ENCODE data around the gene ARHGAP24.

GRCh38 chr4:85937507-85937906, 462.6 kb downstream of the ARHGAP24 start:
- no peak for TF ChIP-seq CTCF (IDR thresholded peaks at IDR 0.05)
- no peak for TF ChIP-seq EZH2 (IDR thresholded peaks at IDR 0.05; ENCODE audit: borderline replicate concordance, insufficient read depth, low read depth, low read length, poor library complexity, severe bottlenecking)
